T-helper 2 cell treated with Interferon-gamma antibody and Interleukin-4, amounts not matched to agents 5 μg/mL and 100 μg/mL, for 36 hours (primary cell): ENCODE results near the gene FNDC1.
"Not testable (repeated sequence)": the region's sequence is repeated elsewhere in the genome, so short reads cannot be mapped to it uniquely, and the experiment has no call there.

Source experiments
- DNase-seq: peaks from one replicate; pipeline ENCODE4 v3.0.0; 2021; ENCODE audit warnings: low spot score
- H3K27ac Mint-ChIP-seq: one replicate; pipeline ENCODE4 v1.8.0; 2021; ENCODE audit warnings: mild to moderate bottlenecking, mixed read lengths
- H3K27me3 Mint-ChIP-seq: one replicate; pipeline ENCODE4 v1.8.0; 2021; ENCODE audit warnings: low read depth, mixed read lengths
- H3K36me3 Mint-ChIP-seq: one replicate; pipeline ENCODE4 v1.8.0; 2021; ENCODE audit warnings: low read depth, mixed read lengths
- H3K4me1 Mint-ChIP-seq: one replicate; pipeline ENCODE4 v1.8.0; 2021; ENCODE audit warnings: low read depth, mixed read lengths
- H3K4me3 Mint-ChIP-seq: one replicate; pipeline ENCODE4 v1.8.0; 2022; ENCODE audit warnings: mild to moderate bottlenecking, moderate library complexity, mixed read lengths
- H3K9me3 Mint-ChIP-seq: one replicate; pipeline ENCODE4 v1.8.0; 2021; ENCODE audit warnings: mixed read lengths

Gene FNDC1

DNA sequence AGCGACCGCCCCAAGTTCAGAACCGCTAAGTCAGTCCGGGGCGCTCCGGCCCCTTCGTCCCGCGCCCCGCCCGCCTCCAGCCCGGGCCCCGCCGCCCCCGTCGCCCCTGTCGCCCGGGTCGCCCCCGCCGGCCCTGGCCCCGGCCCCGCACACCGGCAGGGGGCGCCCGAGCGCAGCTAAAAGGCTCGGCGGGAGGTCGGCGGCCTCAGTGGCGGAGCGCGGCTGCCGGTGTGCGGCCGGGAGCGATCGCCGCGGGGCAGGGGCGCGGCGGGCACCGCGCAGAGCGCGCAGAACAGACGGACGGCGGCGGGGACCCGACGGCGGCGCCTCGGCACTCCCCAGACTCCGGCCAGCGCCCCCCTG is at the start of gene FNDC1:
FNDC1 (plus strand) TSS at position 208 of the 363 bp plus-strand sequence. CDS start 197 bp downstream, outside the sequence.
- no peak within 1 kb of the TSS for H3K27ac Mint-ChIP-seq
- H3K36me3 Mint-ChIP-seq = no peaks in the 10 kb centered on the region
- H3K4me3 Mint-ChIP-seq = peak within 1 kb of the TSS; percentile 59
- H3K4me1 Mint-ChIP-seq = peaks cover 7% of the 10 kb centered on the region
- peak; percentile 45 for DNase-seq
- H3K27me3 Mint-ChIP-seq = peaks cover 86% of the 10 kb centered on the region
- no peaks in the 10 kb centered on the region for H3K9me3 Mint-ChIP-seq

DNA sequence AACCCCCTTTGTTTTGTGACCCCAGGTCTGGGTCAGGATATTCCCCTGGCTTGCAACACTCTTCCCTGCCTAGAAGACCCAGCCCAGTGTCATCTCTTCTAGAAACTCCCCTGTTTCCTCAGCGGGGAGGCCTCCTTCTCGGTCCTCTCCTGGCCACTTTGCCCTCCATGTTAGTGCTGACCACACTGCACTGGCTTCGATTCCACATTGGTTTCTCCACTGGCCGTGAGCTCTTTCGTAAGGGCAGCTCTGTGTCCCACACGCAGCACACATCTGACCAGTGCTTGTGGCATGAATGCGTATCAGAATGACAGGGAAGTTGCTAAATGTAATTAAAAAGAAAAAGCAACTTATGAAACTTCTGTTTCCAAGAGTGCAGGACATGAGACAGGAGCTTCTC is 49.4 kb upstream of the FNDC1 start:
- Mint-ChIP-seq H3K4me3 (no peak overlapping the region), H3K9me3 (no peaks in the 10 kb centered on the region), H3K27ac (no peak overlapping the region), H3K4me1 (no peaks in the 10 kb centered on the region), H3K36me3 (no peaks in the 10 kb centered on the region), H3K27me3 (peaks cover 22% of the 10 kb centered on the region)
- no peak for DNase-seq

DNA sequence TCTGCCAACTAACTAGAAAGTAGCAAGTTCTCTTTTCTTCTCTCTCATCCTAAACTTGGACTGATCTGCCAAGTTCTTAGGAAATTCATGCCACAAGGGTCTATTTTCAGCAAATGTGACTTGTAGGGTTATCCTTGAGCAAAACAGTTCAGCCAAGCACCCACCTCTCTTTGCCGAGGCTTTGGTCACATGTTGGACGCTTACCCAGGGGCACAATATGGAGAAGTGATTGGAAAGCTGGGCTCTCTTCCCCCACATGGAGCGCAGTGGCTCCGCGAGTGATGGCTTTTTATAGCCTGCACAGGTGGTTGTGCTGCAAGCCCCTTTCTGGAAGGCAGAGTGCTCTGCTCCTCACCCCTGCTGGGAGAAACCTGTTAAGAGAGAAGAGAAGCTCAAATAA is 47.7 kb upstream of the FNDC1 start:
- Mint-ChIP-seq H3K27ac (no peak overlapping the region), H3K4me3 (no peak overlapping the region), H3K36me3 (no peaks in the 10 kb centered on the region), H3K9me3 (no peaks in the 10 kb centered on the region), H3K27me3 (peaks cover 22% of the 10 kb centered on the region), H3K4me1 (no peaks in the 10 kb centered on the region)
- DNase-seq = no peak

DNA sequence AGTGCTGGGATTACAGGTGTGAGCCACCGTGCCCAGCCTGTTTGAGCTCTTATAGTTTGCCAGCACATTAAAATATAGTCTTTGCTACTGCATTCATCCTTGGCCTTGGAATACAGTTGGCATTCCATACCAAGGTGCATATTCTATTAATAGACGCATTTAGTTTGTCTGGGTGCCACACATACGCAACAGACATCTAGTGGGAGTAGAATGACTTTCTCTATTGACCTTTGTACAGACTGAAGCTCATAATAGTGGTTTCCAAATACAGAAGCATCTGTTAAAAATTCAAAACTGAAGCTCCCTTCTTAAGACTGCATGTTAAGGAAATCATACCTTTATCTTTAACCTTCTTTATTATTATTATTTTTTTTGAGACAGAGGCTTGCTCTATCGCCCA is 46.7 kb upstream of the FNDC1 start:
- no peaks in the 10 kb centered on the region for H3K36me3 Mint-ChIP-seq
- no peak overlapping the region for H3K4me3 Mint-ChIP-seq
- no peaks in the 10 kb centered on the region for H3K4me1 Mint-ChIP-seq
- no peaks in the 10 kb centered on the region for H3K9me3 Mint-ChIP-seq
- peaks cover 22% of the 10 kb centered on the region for H3K27me3 Mint-ChIP-seq
- no peak overlapping the region for H3K27ac Mint-ChIP-seq
- DNase-seq = no peak

DNA sequence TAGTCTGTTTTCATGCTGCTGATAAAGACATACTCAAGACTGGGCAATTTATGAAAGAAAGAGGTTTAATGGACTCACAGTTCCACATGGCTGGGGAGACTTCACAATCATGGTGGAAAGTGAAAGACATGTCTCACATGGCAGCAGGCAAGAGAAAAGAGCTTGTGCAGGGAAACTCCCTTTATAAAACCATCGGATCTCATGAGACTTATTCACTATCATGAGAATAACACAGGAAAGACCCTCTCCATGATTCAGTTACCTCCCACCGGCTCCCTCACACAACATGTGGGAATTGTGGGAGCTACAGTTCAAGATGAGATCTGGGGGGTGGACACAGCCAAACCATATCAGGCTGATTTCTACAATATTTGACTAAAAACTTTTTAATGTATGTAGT is 45.4 kb upstream of the FNDC1 start:
- H3K4me1 Mint-ChIP-seq, H3K9me3 Mint-ChIP-seq, H3K27ac Mint-ChIP-seq, H3K36me3 Mint-ChIP-seq, H3K4me3 Mint-ChIP-seq, DNase-seq: not testable (repeated sequence)
- peaks cover 20% of the 10 kb centered on the region for H3K27me3 Mint-ChIP-seq

DNA sequence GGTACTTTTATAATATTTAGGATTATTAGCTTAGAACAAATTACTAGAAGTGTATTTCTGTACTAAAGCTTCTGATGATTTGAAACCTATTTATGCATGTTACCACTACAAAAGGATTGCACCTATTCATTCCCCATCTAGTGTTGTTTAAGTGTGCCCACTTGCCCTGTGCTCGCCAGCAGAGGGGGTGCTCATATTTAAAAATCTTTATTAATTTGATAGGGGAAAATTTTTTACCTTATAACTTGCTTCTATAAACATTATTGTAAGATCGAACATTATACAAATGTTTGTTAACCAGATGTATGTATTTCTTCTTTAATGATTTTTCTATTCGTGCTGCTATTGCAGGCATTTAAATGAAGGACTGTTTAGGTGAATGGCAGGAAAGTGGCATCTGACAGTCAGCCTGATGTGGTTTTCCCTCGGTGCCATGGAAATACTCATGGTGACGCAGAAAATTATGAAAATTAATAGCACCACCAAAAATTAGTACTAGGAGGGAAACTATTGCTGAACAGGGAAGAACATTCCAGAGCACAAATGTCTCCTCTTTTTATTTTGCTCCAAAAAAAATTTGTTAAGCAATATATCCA is 44.1 kb upstream of the FNDC1 start:
- peaks cover 20% of the 10 kb centered on the region for H3K27me3 Mint-ChIP-seq
- no peaks in the 10 kb centered on the region for H3K4me1 Mint-ChIP-seq
- H3K4me3 Mint-ChIP-seq = no peak overlapping the region
- no peak overlapping the region for H3K27ac Mint-ChIP-seq
- DNase-seq = no peak
- no peaks in the 10 kb centered on the region for H3K36me3 Mint-ChIP-seq
- H3K9me3 Mint-ChIP-seq = no peaks in the 10 kb centered on the region

DNA sequence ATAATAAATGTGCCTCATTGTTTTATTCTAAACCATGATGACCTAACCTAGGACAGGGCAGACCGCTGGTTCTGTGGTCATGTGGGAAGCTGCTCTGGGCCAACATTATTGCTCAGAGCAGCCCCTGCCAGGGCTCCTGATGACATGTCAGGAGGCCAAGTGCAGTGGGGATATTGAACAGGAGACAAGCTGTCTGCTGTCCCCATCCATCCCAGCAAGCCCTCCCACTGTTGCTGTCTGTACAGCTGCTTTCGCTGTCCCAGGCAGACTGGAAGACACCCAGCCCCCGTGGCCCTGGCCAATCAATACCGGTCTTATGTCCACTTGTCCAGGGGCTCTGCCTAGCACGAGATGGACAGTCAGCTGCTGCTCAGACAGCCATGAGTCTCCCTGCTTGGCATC is 43.2 kb upstream of the FNDC1 start:
- Mint-ChIP-seq H3K27ac (no peak overlapping the region), H3K9me3 (no peaks in the 10 kb centered on the region), H3K4me1 (no peaks in the 10 kb centered on the region), H3K27me3 (peaks cover 20% of the 10 kb centered on the region), H3K4me3 (no peak overlapping the region), H3K36me3 (no peaks in the 10 kb centered on the region)
- DNase-seq = no peak

DNA sequence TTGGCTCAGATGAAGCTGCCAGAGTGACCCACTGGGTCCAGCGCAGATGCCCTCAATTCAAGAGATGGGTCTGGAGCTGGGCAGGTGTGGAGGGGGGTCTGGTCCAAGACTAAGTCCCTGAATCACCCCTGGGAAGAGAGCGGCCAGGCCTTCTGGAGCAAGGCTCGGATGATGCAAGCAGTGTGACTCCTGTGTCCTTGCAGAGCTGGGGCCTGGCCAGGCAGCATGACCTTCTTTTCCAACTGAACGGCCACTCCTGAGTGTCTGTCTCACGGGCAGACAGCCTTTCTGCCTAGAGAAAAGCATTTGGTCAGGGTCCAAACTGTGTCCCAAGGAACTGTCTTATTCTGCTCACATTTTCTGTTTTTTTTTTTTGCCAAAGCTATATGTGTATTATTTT is 42.6 kb upstream of the FNDC1 start:
- Mint-ChIP-seq H3K4me1 (no peaks in the 10 kb centered on the region), H3K27ac (no peak overlapping the region), H3K27me3 (peaks cover 17% of the 10 kb centered on the region), H3K4me3 (no peak overlapping the region), H3K36me3 (no peaks in the 10 kb centered on the region), H3K9me3 (no peaks in the 10 kb centered on the region)
- DNase-seq = no peak

DNA sequence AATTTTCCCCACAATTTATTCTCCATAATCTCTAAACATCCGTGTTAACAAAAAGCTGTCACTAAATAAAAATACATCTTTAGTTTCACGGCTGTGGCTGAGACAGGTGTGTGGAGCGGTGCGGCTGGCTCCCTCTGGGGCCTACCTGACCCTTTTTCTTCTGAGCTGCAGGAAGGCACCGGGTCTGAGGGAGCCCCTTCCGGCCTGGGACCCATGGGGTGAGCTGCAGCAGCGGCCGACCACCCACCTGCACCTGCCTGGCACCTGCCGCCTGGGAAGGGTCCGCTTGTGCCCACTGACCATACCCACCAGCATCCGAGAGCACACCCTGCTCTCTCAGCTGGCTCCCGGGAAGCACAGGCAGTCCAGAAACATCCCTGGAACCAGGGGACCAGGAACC is 41.5 kb upstream of the FNDC1 start:
- H3K27ac Mint-ChIP-seq = no peak overlapping the region
- no peaks in the 10 kb centered on the region for H3K36me3 Mint-ChIP-seq
- no peaks in the 10 kb centered on the region for H3K4me1 Mint-ChIP-seq
- no peak for DNase-seq
- H3K27me3 Mint-ChIP-seq = peaks cover 13% of the 10 kb centered on the region
- H3K9me3 Mint-ChIP-seq = no peaks in the 10 kb centered on the region
- no peak overlapping the region for H3K4me3 Mint-ChIP-seq

DNA sequence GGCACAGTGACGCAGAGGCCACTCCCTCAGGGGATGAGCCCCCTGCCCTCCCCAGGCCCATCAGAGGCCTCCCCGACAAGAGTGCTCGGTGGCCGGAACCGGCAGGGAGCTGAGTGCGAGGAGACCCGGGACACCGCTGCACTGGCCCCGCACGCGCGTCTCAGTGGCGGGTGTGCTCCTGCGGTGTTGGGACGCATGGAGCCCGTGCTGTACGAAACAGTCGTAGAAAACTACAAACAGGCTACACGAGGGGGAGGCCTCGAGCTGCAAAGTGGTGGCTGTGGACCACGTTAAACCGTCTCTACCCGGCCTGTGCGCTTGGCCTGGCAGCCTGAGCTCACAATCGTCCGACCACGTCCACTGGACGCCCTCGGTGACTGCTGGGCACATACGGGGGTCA is 40.2 kb upstream of the FNDC1 start:
- no peaks in the 10 kb centered on the region for H3K36me3 Mint-ChIP-seq
- no peak overlapping the region for H3K27ac Mint-ChIP-seq

DNA sequence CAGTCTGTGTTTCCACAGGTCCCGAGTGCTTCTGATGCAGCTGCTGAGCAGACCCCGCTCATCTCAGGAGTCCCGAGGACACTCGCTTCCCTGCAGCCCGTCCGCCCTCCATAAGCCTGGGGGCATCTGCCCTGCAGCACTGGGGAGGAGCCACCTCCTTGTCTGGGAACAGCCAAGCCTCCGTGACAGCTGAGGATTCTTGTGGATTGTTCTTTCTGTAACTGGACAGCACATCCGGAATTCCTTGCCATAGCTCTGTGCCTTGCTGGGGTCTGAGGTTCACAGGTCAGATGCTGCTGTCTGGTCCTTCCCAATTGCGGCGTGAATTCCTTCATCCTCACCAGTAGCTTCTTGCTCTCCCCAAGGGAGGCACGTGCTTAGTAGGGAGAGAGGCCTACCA is 38.4 kb upstream of the FNDC1 start:
- no peak overlapping the region for H3K27ac Mint-ChIP-seq
- peaks cover 4% of the 10 kb centered on the region for H3K27me3 Mint-ChIP-seq
- peaks cover 8% of the 10 kb centered on the region for H3K4me1 Mint-ChIP-seq

More for the DNA sequence above, 40.2 kb upstream of the FNDC1 start:
- peaks cover 3% of the 10 kb centered on the region for H3K4me1 Mint-ChIP-seq
- peaks cover 6% of the 10 kb centered on the region for H3K27me3 Mint-ChIP-seq
- no peak for DNase-seq
- no peaks in the 10 kb centered on the region for H3K9me3 Mint-ChIP-seq
- no peak overlapping the region for H3K4me3 Mint-ChIP-seq

DNA sequence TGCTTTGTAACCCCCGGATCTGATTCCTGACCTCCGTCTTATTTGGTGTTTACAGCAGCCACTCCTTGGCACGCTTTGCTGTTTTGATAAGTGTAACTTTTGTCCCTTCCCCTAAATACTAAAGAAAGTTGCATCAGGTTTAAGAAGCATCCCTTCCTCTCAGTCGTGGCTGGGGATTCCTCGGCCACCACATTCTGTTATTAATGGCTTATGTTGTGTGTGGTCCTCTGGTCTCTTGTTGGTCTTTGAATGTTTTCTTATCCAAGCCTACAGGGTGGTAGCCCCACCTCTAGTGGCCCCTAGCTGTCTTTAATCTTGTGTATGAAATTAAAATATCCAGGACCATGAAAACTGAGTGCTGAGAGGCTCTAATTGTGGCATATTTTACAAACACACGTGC is 37.5 kb upstream of the FNDC1 start:
- Mint-ChIP-seq H3K4me3 (no peak overlapping the region), H3K27me3 (peaks cover 6% of the 10 kb centered on the region), H3K9me3 (no peaks in the 10 kb centered on the region), H3K36me3 (no peaks in the 10 kb centered on the region), H3K27ac (no peak overlapping the region), H3K4me1 (peaks cover 8% of the 10 kb centered on the region)
- no peak for DNase-seq

More for the DNA sequence above, 38.4 kb upstream of the FNDC1 start:
- DNase-seq = no peak
- Mint-ChIP-seq H3K9me3 (no peaks in the 10 kb centered on the region), H3K36me3 (no peaks in the 10 kb centered on the region), H3K4me3 (no peak overlapping the region)

DNA sequence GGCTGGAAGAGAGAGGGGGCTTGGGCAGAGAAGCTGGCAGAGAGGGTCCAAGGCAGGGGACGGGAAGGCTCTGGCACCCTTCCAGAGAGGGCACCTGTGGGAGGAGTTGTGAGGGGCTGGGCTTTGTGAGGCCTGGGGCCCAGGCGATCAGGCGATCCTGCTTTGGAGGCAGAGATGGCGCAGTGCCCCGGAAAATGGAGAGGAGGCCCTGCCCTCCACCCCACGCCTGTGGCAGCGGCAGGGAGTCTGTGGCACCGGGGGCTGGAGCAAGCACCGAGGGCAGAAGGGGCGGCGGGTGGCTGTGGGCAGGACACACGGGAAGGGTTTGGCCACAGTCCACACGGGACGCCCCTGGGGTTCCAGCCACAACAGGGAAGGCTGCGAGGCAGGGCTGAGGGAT is 36.5 kb upstream of the FNDC1 start:
- H3K27ac Mint-ChIP-seq = no peak overlapping the region
- no peaks in the 10 kb centered on the region for H3K36me3 Mint-ChIP-seq
- H3K27me3 Mint-ChIP-seq = peaks cover 14% of the 10 kb centered on the region
- DNase-seq = no peak
- no peak overlapping the region for H3K4me3 Mint-ChIP-seq
- H3K9me3 Mint-ChIP-seq = no peaks in the 10 kb centered on the region
- H3K4me1 Mint-ChIP-seq = peaks cover 8% of the 10 kb centered on the region

DNA sequence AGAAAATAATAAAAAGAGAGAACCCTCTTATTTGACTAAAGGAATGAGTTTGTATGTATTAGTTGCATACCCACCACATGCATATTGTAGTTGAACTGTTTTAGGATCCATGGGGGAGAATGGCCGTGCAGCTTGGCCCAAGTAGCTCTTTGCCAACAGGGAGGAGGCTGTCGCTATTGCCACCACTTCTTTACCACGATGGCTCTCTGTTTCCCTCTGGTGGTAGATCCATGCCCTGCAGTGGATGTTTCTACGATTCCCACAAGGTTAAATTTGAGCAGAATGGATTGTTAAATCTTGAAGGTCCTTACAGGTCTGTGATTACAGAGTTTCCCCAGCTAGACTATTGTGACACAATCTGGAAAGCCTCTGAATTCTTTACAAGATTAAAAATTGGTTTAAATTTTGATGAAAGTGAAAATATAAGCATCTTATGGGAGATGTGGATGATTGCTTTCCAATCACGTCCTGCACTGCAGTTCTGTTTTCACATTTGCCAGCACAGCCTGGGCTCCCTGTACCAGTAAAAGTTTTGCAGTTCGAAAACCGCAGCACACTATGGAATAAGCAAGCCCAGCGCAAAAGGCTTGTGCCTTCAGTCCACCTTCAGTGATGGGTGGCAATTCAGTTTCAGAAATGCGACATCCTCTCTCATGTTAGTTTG is 34.4 kb upstream of the FNDC1 start:
- H3K9me3 Mint-ChIP-seq = no peaks in the 10 kb centered on the region
- no peak overlapping the region for H3K27ac Mint-ChIP-seq
- H3K4me1 Mint-ChIP-seq = peaks cover 8% of the 10 kb centered on the region
- H3K4me3 Mint-ChIP-seq = no peak overlapping the region
- peak; percentile 57 for DNase-seq
- H3K27me3 Mint-ChIP-seq = peaks cover 27% of the 10 kb centered on the region
- no peaks in the 10 kb centered on the region for H3K36me3 Mint-ChIP-seq

DNA sequence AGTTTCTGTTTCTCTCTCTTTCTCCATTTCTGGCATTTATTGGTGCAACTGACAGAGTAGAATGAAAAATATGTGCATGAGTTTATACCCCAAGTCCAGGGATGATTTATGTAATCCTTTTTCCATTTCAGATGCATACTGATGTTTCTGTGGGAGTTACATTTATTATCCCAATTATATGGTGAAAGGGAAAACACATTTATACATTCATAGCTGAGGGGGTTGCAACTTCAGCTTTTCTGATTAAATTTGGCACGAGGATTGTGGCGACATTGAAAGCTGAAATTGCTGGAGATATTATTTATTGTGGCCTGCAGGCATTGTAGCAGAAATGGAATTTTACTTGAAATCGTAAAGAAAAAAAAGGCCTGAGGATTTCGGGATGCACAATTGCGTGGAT is 31.5 kb upstream of the FNDC1 start:
- DNase-seq = no peak
- Mint-ChIP-seq H3K4me3 (no peak overlapping the region), H3K36me3 (no peaks in the 10 kb centered on the region), H3K27ac (no peak overlapping the region), H3K27me3 (peaks cover 33% of the 10 kb centered on the region), H3K4me1 (peaks cover 8% of the 10 kb centered on the region), H3K9me3 (peaks cover 7% of the 10 kb centered on the region)
